CD4-positive, alpha-beta T cell treated with Interleukin-4 for 4 hours (primary cell): ENCODE measurements around the gene CHERP.

Experiments used
- DNase-seq: peaks from one replicate; pipeline ENCODE4 v3.0.0-alpha.2; 2020

The CHERP gene

DNA sequence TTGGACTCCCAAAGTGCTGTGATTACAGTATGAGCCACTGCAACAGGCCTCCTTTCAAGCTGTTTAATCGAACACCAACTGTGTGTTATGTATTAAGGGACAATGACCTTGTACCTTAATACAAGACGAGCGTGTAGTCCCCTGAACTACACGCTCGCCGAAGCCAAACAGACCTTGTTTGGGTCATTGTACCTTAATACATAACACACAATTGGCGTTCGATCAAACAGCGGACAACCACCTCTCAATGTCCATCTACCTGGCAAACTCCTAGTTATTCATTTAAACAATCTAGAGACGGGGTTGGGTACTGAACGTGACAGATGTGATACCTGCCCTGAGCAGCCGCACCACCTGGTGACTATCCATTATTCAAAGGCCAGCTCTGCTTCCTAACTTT is 1.3 kb downstream of the CHERP start:
- no peak for DNase-seq

DNA sequence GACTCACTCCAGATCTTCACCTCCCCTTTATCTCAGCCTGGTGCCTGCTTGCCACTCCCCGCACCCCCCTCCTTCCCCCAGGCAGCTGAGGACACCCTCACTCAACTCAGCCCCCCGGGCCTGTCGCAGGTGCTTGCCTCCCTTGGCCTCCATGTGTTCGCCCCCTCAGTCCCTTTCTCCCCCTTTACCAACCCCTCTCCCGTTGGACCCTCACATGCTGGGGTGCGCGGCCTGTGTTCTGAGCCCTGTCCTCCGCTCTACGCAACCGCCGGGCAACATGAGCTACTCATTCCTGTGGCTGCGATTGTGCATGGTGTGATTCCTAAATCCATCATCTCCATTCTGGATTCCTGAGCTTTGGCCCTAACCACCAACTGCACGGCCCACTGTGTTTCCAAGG is 5.1 kb downstream of the CHERP start:
- no peak for DNase-seq

DNA sequence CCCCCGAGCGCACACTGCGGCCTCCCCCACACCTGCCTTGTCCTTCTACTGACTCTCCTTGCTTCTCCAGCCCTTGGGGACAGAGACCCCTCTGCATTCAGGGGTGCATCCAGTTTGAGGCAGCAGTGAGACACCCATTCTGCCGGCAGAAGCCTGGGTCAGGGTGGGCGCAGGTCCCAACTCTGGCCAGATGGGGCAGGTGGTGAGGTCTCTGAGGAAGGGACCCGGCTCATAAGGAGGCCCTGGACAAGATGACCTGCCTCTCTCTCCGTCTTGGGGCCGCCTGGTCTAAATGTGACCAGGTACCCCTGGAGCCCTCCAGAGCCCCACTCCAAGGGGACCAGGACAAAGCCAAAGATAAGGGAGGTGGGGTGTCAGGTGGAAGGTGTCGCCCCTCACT is 6.1 kb downstream of the CHERP start:
- DNase-seq, result no peak

DNA sequence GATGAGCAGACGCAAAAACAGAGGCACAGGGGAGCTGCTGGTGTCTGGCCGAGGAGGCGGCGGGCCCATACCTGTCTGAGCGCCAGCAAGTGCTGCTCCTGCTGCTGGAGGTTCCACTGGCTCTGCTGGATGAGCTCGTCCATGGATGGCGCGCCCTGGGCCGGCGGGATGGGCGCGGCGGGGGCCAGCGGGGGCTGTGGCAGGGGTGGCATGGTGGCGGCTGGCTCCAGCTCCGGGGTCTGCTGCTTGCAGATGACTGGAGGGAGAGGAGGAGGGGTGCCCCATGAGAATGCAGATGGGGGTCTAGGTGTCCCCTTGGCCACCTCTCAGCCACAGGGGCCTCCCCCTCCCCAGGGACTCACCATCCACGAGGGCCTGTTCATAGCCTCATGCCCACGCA is 6.9 kb downstream of the CHERP start:
- no peak for DNase-seq

DNA sequence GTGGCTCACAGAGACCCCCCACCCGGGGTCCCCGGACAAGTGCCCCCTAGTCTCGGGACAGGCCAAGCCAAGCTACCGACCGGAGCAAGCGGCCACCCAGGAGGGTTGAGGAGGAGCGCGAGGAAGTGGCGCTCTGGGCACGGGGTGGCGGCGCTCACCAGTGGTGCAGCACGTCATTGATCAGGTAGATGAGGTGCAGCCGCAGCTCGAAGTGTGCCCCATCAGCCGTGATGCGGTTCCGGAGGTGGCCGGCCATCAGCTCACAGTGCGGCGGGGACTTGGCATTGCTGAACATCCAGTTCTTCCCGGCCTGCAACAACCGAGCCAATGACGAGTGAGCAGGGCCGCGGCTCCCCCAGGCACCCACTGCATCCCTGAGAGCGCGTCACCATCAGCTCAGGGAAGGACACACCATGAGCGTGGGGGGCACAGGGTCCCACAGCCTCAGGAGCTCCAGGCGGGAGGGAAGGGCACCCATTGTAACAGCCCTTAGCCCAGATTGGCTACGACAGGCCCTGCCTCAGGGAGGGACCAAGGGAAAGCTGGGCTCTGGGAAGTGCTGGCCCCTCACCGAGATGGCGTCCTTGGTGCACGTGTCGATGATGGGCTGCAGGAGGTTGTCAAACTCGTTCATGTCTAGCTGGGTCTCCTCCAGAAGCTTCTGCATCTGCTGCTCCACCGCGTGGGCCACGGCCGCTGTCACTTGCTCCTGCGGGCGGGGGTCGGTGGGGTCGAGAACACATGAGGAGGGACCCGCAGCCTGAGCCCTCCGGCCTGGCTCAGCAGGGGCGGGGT is 9.6 kb downstream of the CHERP start:
- no peak for DNase-seq

DNA sequence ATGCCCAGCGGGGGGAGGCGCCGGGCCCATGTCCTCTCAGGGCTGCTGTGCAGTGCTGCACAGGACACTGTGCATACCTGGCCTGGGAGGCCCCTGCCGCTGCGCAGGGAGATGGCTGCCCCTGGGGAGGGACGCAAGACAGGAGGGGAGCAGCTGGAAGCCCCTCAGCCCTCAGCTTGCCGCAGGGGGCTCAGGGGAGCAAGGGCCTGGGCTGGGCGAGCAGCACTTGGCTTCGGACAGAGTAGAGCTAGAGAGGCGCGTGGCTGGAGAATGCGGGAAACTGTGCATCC is 10.9 kb downstream of the CHERP start:
- DNase-seq, result no peak

DNA sequence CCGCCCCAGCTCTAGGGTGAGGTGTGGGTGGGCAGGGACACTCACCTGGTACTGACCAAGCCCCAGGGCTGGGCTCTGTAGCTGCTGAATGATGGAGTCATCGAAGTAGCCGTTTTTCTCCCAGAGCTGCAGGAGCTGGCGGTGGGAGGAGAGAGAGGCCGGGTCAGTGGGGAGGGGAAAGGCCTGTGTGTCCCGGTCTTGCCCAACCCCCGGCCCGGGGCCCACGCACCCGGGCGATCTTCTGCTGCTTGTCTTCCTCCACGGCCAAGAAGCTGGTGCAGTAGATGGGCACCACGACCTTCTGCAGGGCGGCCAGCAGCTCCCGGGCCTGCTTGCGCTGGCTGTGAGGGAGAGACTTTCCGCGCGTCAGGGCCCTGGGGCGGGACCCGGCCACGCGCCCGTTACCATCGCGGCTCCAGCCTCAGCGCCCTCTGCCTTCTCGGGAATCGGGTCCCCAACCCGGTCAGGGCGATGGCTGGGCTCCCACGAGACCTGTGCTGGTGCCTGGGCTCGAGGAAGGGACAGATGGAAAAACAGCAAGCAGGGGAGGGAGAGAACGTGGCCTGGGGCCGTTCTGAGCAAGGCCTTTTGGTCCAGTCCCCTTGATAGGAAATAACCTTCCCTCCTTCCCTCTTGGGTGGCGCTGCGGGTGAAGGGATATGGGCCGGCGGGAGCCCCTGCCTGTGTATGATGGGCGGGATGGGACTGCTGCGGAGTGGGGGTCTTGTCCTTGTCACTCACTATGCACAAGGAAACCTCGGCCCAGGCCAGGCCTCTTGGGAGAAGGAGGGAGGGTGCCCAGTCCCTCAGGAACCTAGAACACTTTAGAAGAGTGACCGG is 11.5 kb downstream of the CHERP start:
- no peak for DNase-seq

DNA sequence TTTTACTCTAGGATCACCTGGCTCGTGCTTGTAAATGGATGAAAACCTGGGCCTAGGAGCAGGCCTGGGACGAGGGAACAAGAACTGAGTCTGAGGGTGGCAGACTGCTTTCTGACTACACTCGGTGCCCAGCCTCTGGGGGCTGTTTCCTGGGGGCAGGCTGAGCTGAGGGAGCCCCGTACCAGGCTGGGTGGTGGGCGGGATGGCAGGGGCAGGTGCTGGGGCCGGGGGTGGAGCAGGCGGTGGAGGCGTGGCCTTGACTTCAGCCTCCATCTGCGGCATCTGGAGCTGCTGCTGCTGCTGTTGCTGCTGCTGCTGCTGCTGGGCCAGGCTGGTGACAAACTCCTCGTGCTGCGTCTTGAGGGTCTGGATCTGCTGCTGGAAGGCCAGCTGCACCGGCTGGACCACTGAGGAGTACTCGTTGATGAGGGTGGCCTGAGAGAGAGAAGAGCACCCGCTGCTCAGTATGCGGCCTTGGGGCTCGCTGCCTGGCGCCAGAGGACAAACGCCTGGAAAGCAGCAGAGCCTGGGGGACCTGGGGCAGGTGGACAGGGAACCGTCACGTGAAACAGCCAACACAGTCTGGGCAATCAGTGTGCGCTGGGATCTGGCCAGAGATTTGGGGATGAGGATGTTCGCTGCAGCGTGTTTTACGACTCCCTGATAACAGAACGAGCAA is 12.6 kb downstream of the CHERP start:
- no peak for DNase-seq

DNA sequence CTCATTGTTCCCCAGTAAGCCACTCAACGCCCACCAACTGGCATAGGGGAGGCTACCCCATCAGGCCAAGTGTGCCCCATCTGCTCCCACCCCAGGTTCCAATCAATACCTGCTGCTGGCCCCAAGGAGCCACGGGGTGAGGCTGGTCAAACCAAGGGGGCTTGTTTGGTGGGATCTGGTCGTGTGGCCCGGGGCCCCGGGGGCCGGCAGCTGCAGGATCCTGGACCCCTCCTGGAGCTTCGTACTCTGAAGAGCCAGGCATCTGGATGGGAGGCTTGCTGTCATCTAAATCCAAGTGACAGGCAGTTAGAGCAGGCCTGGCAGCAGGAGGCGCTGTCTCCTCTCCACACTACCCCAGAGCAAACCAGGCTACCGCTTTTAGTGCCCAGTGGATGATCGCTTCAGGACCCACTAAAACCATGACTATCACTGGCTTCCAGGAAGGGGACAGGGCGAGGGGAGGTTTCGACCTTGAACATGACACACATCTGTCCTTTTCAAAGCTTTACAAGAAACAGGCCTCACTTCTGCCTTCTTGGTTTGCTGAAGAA is 14.2 kb downstream of the CHERP start:
- DNase-seq, result peak; percentile 32

DNA sequence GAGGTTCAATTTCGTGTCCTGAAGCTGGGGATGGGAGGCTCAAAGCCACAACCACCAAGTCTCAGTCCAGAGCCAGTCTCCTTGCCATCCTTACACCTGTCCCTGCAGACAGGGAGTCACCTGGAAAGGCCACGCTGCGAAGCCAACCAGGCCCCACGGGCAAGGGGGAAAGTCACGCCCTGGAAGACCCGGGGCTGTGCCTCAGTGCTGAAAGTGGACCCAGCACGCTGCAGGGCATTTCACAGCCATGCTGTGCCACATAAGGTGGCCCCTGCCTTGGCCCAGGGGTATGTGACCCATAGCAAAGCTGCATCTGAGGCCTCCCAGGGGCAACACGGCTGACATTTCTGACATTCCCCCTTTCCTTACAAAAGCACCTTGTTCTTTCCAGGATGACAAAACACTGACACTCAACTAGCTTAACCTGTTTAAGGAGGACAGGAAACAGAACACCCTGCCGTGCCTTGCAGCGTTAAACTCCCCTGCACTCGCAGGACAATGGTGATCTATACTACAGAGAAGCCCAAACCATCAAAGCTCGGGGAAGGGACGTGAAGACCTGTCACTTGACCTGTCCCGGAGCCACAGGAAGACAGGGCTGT is 14.8 kb downstream of the CHERP start:
- no peak for DNase-seq

DNA sequence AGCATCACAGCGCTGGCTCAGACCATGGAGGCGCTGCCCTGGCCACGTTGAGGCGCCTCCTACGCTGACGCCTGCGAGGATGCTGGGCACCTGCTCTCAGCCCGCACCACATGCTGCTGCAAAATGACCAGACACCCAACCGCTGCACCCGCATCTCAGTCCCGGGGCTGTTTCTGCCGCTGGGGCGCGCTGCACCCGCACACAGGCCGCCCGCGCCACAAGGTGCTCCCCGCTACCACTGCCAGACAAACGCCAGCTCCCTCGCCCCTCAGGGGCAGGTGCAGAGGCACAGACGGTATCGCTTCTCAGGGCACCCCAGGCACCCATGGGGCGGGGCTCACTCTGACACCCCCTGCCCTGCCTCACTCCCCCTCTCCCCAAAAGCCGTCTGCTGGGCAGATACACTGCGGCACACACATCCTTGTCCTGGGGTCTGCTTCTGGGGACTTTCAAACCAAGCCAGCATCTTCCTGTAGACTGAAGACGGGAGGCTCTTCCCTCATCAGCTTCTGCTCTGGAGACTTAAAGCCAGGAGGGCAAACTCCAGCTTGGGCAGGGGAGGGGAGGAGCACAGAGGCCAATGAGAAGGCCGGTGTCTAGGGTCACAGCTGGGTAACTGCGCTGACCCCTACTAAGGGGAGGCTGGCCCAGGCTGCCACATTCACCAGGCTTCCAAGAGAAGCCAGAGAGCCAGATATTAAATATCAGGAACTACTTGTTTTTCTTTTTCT is 16.3 kb downstream of the CHERP start:
- DNase-seq, result no peak

DNA sequence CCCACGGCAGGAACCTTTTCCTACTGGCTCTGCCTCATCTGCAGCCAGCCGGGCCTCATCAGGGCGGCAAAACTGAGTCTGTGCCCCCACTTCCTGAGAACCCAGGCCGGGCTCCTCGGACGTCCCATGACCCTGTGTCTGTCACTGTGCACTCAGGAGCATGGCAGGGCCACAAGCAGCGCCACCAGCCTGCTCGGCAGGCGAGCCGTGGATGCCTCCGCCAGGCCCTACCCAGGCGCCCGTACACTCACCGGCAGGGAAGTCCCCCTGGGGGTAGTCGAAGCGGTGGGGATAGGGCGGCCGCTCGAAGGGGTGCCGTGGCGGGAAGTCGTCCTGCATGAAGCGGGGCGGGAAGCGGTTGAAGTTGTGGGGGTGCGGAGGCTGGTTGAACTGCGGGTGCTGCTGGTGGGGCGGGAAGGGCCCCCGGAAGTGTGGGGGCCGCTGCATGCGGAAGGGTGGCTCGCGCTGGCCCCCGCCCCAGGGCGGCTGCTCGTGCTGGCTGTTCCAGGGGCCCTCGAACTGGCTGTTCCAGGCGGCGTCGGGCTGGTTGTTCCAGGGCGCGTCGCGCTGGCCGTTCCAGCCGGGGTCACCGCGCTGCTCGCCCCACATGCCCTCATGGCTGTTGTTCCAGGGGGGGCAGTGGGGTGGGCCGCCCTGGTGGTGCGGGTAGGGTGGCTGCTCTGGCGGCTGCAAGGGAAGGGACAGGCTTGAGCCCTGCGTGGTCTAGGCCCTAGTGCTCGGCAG is 17.1 kb downstream of the CHERP start:
- DNase-seq, result no peak

DNA sequence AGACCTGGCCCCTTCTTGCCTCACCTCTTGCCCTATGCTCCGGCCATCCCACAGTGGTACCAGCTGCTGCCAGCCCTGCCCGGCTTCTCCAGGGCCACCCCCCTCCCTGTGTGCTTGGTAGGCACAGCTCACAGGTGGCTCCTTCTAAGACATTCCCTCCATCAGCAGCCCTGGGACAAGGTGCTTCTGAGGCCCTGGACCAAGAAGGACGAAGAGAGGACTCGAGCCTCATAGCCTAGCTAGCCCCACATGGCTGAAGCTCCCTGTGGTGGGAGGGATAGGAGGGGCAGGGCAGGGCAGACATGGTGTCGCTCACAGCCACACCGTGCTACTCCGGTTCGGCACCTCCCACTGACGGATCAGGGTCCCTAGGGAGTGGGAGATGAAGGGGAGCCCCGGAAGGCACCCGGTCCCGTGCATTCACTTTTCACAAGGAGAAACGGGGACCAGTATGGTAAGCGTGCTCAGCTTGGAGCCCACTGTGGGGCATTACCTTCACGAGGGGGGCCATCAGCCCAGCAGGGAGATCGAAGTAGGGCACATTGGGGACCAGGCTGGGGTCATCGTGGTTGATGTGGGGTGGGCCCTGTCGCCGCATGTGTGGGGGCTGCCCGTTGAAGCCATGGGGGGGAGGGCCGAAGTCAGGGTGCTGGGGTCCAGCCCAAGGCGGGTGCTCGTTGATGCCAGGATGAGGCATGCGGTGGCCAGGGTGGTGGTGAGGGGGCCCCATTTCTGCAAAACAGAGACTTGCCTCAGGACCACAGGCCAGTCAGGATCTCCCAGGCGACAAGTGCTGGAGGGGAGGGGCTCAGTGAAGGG is 19.5 kb downstream of the CHERP start:
- DNase-seq, result no peak

DNA sequence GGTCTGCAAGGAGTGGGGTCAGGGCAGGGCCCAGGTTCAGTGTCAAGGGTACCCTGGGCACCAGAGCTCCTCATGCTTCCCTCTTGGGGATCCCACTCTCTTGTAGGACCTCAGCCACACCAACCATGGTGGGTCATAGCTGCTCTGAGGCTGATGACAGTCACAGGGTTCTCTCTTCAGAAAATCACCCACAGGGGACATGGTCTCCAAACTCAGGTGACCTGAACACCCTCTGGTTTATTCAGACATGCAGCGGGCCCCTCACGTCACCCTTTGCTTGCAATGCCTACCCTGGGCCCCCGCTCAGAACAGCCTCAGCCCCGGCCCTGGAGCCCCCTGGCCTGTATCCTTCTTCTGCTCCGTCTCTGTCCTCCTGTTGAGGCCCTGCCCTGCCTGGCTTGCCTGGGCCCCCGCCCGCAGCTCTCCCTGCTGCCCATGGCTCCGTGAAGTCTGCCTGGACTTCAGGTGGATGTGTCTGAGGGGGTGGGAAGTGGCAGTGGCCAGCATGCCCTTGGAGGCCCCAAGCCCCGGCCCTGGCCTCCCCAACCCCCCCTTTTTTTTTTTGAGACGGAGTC is 20.4 kb downstream of the CHERP start:
- DNase-seq, result no peak

DNA sequence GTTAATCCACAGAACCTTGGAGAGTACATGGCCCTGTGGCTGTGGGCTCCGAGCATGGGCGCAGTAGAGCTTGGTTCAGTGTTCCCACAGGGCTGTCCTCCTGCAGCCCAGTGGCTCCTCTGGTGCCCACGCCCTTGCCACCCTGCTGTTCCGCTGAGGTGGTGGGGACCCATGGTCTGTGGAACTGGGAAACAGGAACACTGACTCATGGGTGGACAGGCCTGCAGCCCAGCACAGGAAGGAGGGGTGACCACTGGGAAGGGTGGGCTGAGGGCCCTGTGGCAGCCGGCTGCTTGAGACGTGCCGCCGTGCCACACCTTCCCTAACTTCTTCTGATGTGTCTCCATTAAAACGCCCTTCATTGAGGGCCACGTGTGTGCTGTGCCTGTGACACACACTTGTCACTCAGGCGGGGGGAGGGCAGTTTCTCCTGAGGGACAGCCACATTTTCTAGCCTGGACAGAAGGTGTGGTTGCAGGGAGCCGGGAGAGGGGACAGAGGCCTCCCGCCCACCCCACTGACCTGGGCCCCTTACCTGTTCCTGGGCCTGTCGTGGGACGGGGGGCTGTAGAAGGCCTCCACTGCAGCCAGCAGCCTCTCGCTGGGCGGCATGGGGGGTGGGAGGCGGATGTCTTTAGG is 21.1 kb downstream of the CHERP start:
- no peak for DNase-seq

DNA sequence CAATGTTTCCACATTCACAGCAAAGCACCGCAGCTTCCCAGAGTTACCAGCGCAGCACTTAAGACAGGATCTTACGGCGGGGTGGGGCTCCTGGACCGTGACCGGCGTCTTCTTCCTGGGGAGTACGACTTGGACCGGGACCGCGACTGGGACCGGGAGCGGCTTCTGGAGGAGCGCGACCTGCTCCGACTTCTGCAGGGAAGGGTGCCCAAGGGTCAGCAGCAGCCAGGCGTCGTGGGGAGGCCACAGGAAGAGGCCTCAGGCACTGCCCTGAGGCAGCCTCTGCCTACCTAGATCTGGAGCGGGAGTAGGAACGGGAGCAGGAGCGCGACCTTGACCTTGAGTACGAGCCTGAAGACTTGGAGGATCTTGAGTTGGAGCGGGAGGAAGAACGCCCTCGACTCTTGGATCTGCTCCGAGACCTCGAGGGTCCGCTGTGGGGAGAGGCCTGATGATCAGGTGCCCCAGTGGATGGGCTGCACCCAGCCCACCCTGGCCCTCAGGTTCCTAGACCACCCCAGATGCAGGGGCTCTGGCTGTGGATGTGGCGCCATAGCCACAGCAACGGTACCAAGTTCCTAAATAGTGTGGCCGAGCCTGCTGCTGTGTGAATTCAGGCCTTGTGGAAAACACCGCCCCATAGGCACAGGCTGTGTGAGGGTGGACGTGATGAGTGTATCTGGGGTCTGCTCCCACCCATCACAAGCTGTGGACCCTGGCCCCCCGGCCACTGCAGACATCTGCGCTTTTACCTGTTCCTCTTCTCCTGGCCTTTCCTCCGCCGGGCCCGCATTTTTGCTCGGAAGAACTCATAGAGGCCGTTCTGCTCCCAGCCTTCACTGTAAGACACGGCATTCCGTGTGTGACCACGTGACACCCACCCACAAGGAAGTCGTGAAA is 21.9 kb downstream of the CHERP start:
- DNase-seq, result no peak

DNA sequence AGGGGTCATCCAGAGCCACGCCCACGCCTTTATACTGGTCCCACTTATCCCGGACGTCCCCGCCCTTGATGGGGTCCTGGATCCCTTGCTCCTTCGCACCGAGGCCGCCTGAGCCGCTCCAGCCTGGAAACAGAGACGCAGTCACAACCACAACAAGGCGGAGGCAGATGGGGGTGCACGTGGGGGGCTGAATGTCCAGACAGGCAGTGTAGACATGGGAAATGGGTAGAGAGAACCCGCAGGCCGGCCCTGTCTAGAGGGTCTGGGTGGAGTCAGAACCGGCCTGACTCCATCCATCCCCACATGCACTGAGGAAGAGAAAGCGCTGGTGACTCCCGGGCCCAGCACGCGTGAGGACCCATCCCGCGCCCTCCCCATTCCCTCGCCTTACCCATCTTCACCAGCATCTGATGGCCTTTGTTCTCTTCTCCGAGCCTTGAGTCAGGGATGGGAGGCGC is 23.0 kb downstream of the CHERP start:
- DNase-seq, result no peak

DNA sequence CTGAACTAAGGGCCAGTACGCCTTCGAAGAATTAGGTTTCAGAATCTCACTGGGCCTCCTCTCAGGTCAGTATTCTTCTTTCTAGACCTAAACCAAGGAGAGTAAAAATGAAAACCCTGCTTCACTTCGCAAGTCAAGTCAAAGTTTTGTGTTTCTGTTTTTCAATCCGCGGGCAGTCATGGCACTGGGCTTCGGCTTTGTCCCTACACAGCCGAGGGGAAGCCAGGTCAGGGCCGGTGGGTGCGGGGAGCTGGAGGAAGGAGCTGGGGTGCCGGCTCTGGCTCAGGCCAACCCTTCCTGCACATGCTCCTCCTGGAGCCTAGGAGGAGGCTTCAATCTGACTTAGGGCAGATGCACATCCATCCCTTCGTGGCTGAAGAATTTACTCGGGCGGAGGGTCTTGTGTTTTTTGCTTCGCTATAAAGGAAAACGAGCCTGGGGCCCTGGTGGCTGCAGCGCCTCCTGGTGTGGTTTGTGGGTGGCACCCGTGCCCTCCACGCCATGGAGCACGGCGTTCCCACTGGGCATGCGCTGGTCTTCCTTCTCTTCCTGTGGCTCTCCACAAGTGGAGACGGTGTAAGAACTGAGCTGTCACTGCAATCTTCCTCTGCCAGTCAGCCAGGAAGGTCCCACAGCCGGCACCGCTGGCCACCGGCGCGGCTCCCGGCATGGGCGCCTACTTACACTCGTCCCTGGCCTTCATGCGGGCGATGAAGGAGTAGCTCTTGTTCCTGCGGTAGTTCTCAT is 23.6 kb downstream of the CHERP start:
- no peak for DNase-seq
